Measurements from ENCODE around the gene ART5.
"Not testable (repeated sequence)": the region's sequence is repeated elsewhere in the genome, so short reads cannot be mapped to it uniquely, and the experiment has no call there.

The ART5 gene

DNA sequence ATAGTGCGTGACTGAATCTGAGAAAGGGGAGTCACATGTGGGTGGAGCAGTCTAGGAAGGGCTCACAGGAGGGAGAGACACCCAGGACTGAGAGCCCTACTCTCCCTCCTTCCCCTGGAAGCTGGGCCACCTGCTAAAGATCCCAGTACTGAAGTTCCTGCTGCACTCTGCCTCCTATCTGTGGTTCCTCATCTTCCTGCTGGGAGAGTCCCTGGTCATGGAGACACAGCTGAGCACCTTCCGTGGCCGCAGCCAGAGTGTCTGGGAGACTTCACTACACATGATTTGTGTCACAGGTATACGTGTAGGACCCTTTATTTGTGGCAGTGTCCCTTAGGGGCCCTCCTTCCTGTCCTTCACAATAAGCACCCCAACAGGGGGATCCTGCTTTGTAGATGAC lies 19.3 kb downstream of the ART5 start:
- no peak for DNase-seq (ENCODE audit: low read depth)

DNA sequence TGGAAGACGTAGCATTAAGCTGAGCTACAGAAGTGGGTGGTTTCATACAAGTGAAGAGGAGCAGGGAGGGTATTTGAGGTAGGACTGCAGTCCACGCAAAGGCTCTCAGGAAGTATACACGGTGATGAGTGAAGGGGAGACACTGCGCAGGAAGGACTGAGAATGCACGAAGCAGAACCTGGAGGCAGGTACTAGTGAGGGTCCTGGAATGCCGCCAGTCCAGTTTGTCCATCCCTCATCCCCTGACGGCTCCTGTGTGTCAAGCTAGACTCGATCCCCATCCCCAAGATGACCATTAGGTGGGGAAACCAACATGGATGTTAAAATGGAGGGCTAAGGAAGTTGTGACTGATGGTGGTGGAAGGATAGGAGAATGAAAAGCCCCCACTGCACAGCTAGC lies 23.8 kb downstream of the ART5 start:
- no peak for DNase-seq (ENCODE audit: low read depth)

DNA sequence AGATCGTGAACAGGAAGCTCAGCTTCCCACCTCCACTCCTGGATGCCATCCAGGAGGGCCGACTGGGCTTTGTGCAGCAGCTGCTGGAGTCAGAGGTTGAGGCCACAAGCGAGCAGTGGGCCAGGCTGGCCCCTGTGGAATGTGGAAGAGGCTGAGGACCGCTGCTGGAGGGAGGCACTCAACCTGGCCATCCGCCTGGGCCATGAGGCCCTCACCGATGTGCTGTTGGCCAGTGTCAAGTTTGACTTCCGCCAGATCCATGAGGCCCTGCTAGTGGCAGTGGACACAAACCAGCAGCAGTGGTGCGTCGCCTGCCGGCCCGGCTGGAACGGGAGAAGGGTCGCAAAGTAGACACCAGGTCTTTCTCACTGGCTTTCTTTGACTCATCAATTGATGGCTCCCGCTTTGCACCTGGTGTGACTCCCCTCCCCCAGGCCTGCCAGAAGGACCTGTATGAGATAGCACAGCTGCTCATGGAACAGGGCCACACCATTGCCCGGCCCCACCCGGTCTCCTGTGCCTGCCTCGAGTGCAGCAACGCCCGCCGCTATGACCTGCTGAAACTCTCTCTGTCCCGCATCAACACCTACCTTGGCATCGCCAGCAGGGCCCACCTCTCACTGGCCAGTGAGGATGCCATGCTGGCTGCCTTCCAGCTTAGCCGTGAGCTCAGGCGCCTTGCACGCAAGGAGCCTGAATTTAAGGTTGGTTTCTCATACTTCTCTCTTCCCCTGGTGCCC lies 24.9 kb downstream of the ART5 start:
- DNase-seq (ENCODE audit: low read depth): no peak

DNA sequence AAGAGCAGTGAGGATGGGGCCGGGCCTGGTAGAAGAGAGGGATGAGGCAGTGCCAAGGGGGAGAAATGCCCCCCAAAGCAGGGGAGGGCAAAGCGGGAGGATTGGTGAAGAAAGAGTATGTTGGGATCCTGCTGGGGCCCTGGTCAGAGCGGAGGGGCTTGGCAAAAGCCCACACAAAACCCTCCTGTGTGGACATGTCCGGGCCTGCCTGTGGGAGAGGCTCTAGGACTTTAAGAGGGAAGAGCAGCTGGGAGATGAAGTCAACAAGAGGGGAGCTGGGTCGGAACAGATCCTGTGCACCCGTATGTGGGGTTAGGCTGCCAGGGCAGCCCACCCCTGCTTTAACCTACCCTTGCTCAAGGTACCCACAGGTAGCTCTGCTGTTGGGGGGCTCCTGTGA lies 25.8 kb downstream of the ART5 start:
- no peak for DNase-seq (ENCODE audit: low read depth)

DNA sequence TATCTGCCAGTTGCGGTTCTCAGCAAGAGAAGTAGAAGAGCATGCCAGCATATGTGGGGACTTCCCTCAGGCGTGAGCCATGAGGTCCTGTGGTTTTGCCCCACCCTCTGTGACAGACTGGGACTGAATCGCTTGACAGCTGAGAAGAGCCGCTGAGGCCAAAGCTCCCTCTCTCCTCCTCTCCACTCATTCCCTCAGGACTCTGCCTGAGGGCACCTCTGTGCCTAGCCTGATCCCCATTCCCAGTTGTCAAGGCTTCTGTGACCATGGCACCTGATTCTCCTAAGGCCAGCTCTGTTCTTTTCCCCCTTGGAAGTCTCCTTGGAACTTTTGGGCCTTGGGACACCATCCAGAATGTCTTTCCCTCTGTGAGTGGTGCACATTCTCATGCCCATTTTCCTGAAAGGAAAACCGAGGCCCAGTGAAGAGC lies 27.0 kb downstream of the ART5 start:
- DNase-seq (ENCODE audit: low read depth): no peak

DNA sequence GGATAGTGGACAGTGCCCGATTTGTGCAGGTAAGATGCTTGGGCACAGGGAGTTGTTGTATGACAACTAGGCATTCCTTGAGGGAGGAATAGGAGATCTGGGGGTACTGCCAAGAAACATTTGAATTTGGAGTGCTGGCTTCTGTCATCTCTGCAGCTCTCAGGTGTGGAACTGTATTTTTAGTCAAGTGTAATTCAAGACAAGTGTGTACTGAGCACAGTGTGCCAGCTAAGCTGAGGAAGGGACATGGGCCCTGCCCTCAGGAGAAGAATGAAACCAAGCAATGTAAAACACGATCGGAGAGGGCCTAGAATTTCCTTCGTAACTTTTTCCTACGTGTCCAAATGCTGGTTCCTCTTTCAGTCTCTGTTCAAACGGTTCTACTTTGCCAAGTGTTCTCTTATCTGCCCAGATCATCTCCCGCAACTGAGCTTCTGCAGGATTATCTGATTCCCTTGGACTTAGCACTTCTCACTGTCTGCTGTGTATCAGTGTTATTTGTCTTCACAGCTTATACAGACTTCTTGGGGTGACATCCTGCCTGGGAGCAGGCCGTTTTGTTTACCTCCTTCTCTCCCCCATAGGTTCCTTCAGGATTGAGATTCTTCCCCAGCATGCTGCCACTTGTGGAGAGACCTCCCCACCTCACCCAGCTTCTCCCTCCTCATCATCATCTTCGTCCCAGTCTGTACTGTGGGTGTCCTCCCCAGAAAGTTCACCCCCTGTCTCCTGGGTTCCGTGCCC lies 27.6 kb downstream of the ART5 start:
- DNase-seq (ENCODE audit: low read depth): no peak

DNA sequence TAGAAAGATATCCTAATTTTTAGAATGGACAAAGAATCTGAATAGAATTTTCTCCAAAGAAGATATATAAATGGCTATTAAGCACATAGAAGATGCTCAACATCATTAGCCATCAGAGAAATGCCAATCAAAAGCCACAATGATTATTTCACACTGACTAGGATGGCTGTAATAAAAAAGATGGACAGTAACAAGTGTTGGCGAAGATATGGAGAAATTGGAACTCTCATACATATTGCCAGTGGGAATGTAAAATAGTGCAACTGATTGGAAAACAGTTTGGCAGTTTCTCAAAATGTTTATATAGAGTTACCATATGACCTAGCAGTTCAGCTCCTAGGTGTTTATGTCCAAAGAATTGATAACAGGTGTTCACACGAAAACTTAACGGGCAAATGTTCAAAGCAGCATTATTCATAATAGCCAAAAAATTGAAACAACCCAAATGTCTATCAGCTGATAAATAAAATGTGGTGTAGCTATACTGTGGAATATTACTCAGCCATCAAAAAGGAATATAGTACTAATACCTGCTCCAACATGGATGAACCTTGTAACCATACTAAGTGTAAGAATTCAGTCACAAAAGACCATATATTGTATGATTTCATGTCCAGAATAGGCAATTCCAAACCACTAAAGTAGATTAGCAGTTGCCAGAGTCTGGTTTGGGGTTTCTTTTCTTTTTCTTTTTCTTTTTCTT lies 29.7 kb downstream of the ART5 start:
- DNase-seq (ENCODE audit: low read depth): no peak

DNA sequence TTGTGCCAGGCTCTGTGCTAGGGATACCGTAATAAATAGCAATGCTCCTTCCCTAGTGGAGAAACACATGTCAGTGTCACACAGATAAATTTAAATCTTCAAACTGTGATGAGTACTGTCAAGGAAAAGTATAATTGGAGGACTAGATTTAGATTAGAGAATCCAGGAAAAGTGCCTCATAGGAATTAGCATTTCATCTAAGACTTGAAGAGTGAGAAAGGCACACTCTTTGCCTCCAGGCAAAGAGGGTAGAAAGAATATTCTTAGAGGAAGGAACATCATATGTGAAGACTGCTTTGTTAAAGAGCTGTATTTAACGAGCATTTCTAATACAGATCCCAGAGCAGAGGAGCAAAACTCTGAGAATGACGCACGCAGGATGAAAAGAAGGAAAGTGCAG lies 30.9 kb downstream of the ART5 start:
- DNase-seq (ENCODE audit: low read depth): no peak

DNA sequence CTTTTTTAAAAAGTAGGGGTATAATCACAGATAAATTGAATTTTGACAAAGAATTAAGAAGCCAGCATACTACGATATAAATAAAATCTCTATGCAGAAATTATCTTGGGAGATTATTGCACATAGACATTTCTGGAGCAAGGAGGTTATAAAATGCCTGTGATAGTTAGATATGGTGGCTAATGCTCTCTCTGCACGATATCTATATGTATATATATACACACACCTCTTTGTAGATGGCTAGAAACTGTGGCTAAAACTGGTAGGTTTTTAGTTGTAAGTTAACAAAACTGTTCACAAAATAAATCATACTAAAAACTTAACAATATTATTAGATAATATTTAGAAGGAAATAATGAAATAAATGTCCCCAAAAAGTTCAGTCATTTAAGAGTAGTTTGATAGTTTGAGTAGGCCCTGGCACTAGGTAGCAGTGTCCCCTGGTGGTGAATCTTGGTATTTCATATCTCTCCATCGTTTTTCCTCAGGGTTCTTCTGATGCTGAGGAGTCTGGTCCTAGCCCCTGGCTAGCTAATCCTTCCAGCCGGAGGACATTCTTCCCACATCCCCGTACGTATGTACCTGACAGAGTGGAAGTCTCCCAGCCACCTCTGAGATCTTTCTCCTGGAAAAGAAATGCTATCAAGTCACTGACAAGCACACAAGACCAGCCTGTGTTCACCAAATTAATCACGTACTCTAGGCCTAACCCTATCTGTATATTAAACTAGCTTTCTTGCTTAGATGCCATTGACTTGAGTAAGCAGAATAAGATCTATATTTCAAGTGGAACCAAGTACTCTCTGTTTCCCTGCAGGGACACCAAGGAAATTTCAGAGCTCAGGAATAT lies 32.2 kb downstream of the ART5 start:
- DNase-seq (ENCODE audit: low read depth): peak; percentile 9

DNA sequence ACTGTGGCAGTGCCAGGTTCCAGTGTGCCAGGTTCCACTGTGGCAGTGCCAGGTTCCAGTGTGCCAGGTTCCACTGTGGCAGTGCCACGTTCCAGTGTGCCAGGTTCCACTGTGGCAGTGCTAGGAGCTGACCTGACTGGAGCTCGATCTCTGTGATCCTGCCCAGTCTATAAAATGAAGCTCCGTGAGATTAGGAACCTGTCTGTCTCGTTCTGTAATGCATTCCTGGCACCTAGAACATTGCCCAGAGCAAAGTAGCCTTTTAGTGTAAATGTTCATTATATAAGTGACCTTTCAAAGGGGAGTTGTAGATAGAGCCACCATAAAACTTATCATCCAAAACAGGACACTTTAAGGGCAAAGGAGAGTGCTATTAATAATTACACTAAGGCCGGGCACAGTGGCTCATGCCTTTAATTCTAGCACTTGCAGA lies 36.0 kb downstream of the ART5 start:
- no peak for DNase-seq (ENCODE audit: low read depth)

DNA sequence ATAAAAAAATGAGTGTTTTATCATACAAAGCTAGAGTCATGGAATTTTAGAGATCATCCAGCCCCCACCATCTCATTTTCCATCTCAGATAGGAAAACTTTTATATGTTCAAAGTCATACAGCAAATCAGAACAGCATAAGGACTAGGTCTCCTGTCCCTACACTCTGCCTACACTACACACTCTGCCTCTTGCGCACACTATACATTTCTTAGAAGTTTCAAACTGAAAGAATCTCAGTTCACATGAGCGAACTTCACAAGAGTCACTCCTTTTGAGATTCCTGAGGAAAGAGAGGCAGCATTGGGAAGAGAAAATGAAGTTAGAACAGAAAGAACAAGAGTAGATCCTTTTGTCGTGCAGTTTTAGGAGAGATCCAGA lies 36.5 kb downstream of the ART5 start:
- no peak for DNase-seq (ENCODE audit: low read depth)

DNA sequence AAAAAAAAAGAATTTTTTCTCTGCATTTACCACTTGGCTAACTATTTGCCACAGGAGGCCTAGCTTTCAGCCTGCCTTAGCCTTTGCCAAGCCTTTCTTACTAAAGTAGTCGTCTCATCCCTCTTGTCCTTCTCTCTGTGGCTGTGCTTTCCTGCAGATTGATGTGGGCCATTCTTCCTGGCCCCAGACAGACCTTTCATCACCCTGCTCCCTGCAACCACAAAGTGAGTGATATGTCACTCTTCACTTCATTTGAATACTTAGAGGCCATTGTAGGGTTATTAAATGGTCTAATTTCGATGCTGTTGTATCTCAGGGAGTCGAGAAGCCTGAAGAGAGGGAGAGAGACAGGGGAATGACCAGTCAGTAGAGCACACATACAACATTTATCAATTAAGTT lies 37.6 kb downstream of the ART5 start:
- DNase-seq (ENCODE audit: low read depth): no peak

DNA sequence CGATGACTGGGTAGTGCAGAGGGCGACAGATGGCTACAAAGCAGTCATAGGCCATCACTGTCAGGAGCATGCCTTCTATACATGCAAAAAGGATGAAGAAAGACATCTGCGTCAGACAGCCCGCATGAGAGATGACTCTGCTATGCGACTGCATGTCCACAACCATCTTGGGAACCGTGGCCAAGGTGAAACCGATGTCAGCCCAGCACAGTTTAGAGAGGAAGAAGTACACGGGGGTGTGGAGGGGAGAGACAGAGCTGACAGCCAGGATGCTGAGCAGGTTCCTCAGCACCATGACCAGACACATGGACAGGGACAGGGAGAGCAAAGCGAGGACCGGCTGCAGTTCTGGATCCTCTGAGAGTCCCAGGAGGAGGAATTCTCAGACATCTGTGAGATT lies 41.6 kb downstream of the ART5 start:
- DNase-seq (ENCODE audit: low read depth): not testable (repeated sequence)

DNA sequence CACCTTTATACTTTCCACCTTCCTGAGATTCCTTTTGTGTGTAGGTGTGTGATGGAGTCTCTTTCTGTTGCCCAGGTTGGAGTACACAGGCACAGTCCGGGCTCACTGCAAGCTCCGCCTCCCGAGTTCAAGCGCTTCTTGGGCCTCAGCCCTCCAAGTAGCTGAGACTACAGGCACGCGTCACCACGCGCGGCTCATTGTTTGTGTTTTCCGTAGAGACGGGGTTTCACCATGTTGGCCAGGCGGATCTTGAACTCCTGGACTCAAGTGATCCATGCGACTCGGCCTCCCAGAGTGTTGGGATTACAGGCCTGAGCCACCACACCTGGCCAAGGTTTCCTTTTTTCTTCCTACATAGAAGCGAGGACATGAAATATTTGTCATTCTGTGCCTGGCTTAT lies 44.0 kb downstream of the ART5 start:
- DNase-seq (ENCODE audit: low read depth): not testable (repeated sequence)

DNA sequence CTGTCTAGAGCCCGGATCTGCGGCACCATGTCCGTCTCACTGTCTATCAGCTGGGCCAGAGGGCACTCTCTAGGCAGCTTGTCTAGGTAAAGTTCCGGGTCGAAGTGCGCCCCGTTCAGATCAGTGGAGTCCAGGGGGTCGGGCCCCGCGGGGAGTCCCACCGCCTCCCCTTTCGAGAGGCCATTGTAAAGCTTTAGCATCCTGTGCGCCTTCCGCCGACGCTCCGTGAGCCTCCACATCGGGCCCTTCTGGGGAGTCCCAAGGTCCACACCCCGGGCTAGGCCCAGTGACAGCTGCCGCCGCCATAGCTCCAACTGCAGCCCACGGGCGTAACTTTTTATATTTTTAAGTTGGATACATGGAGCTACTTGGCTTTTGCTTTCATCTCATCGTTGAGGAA lies 50.5 kb downstream of the ART5 start:
- DNase-seq (ENCODE audit: low read depth): not testable (repeated sequence)

DNA sequence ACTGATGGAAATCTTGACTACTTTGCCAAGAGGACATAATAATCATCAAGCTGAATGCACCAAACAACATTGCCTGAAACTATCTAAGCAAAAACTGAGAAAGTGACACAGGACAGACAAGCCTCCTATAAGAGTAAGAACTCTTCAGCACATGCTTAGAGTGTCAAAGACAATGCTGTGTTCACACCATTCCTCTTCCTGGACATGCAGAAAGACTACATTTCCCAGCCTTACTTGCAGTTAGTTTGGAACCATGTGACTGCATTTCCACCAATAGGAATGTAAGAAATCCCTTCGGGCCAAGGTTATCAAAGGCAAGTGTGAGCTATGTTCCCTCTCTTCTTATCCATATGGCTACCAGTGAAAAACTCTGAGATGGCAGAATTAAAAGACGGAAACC lies 51.6 kb downstream of the ART5 start:
- not testable (repeated sequence) for DNase-seq (ENCODE audit: low read depth)

DNA sequence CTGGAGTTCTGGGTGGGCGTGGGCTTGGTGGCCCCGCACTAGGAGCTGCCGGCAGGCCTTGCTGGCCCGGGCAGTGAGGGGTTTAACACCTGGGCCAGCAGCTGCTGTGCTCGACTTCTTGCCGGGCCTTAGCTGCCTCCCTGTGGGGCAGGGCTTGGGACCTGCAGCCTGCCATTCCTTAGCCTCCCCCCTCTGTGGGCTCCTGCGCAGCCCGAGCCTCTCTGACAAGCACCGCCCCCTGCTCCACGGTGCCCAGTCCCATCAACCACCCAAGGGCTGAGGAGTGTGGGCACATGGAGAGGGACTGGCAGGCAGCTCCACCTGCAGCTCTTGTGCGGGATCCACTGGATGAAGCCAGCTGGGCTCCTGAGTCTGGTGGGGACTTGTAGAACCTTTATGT lies 53.0 kb downstream of the ART5 start:
- DNase-seq (ENCODE audit: low read depth): not testable (repeated sequence)

Measured in GM04504 (cell line).